Prostate gland (tissue), 2 donors: Measurements from ENCODE around the gene TMEM18.

ENCODE experiments used
- CTCF ChIP-seq, 4 experiments: fragments of 200-600 bp in 2 of 4; fragments of 450-650 bp in 2 of 4; sonication (generic) in 2 of 4; IDR thresholded peaks; 1 replicate in 3 of 4; 2 replicates in 1 of 4; pipeline ENCODE4 v1.5.1; 2016 to 2019; ENCODE audit warnings: antibody characterized with exemption in 4 of 4, mild to moderate bottlenecking in 2 of 4, moderate library complexity in 2 of 4
- POLR2A ChIP-seq: fragments of 450-650 bp; IDR thresholded peaks from one replicate; pipeline ENCODE4 v1.6.1; 2016; ENCODE audit warnings: antibody characterized with exemption, mild to moderate bottlenecking
- POLR2AphosphoS5 ChIP-seq: sonication (generic); formaldehyde crosslinking; IDR thresholded peaks from one replicate; pipeline ENCODE4 v1.6.1; 2017; ENCODE audit warnings: antibody characterized with exemption

GRCh38 chr2:652881-653480, 24.2 kb downstream of the TMEM18 start:
- TF ChIP-seq POLR2A (no peak), CTCF (IDR thresholded peaks at IDR 0.05) (no peak), POLR2AphosphoS5 (no peak)
